ENCODE results near the gene MRPL22. TPM values are rescaled to one million over a fixed set of nuclear protein-coding genes. Genes with fewer than 3 reads are reported as not detected.

Gene MRPL22
- total and polyA plus RNA-seq, 4 donors: 26.9 to 88.0 (median 37.6) TPM

- Histone ChIP-seq H3K27me3 (ENCODE audit: control insufficient read depth in 3 of 3, insufficient read depth in 3 of 3, low read length in 2 of 3) (no peaks in the 10 kb centered on the region), H3K36me3 (ENCODE audit: control insufficient read depth in 4 of 4, insufficient read depth in 4 of 4, low read length in 4 of 4) (peaks cover 27 to 60% (median 45%) of the 10 kb centered on the region in 4 donors), H3K27ac (ENCODE audit: low read depth in 1 of 2, low read length in 1 of 2) (no peak overlapping the region), H3K4me1 (ENCODE audit: control insufficient read depth in 5 of 5, insufficient read depth in 5 of 5, low read length in 5 of 5) (peaks cover 0 to 3% (median 0%) of the 10 kb centered on the region in 5 donors), H3K9ac (ENCODE audit: insufficient read depth in 1 of 2, low read length in 2 of 2) (no peak overlapping the region), H3K4me3 (no peak overlapping the region), H3K9me3 (ENCODE audit: control insufficient read depth in 4 of 4, insufficient read depth in 3 of 4, low read length in 3 of 4) (no peaks in the 10 kb centered on the region)
- no peak for DNase-seq
- 81 to 88% methylated on average over 14 of the region's 14 CpGs for WGBS, 2 donors
- ATAC-seq (ENCODE audit: insufficient read depth, low FRiP score): no peak
- TF ChIP-seq CTCF (IDR thresholded peaks at IDR 0.05; ENCODE audit: control extremely low read depth, extremely low read depth): no peak
Observed at GRCh38 chr5:154895606-154896561, 45.0 kb upstream of the MRPL22 start.

DNA sequence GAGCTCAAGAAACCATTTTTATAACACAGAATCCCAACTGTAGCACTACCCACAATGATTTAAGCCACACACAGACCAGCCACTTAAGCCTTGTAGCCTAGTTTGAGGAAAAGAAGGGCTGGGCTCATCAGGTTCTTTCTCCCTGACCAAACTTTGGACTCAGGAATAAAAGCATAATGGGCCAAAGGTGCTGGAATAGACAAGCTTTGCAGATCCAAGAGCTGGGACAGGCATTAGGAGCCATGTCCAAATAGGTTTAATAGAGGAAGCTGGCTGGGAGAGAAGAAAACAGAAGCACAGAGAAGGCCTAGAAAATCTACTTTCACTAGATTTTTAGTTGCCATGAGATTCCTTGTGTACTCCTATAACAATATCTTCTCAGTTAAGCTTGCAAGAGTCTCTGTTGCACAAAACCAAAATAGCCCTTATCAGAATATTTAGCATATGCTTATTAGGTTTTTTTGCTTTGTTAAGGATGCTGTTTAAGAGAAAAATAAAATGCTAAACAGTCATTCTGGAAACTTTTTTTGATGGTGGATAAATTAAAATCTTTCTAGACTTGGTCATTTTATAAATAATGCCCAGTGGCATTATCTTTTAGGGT lies 44.2 kb upstream of the MRPL22 start:
- H3K9ac ChIP-seq (ENCODE audit: insufficient read depth in 1 of 2, low read length in 2 of 2): no peak overlapping the region
- H3K4me1 ChIP-seq (ENCODE audit: control insufficient read depth in 5 of 5, insufficient read depth in 5 of 5, low read length in 5 of 5): peaks cover 0 to 3% (median 0%) of the 10 kb centered on the region in 5 donors
- ATAC-seq (ENCODE audit: insufficient read depth, low FRiP score) (no peak), DNase-seq (no peak)
- no peak overlapping the region for H3K27ac ChIP-seq (ENCODE audit: low read depth in 1 of 2, low read length in 1 of 2)
- H3K36me3 ChIP-seq (ENCODE audit: control insufficient read depth in 4 of 4, insufficient read depth in 4 of 4, low read length in 4 of 4): peaks cover 21 to 58% (median 43%) of the 10 kb centered on the region in 4 donors
- TF ChIP-seq CTCF (IDR thresholded peaks at IDR 0.05; ENCODE audit: control extremely low read depth, extremely low read depth): no peak
- no peaks in the 10 kb centered on the region for H3K27me3 ChIP-seq (ENCODE audit: control insufficient read depth in 3 of 3, insufficient read depth in 3 of 3, low read length in 2 of 3)
- no peaks in the 10 kb centered on the region for H3K9me3 ChIP-seq (ENCODE audit: control insufficient read depth in 4 of 4, insufficient read depth in 3 of 4, low read length in 3 of 4)
- no peak overlapping the region for H3K4me3 ChIP-seq

GRCh38 chr5:154898210-154898609 lies 42.7 kb upstream of the MRPL22 start:
- Histone ChIP-seq H3K9me3 (ENCODE audit: control insufficient read depth in 4 of 4, insufficient read depth in 3 of 4, low read length in 3 of 4) (no peaks in the 10 kb centered on the region), H3K9ac (ENCODE audit: insufficient read depth in 1 of 2, low read length in 2 of 2) (no peak overlapping the region), H3K27ac (ENCODE audit: low read depth in 1 of 2, low read length in 1 of 2) (no peak overlapping the region), H3K27me3 (ENCODE audit: control insufficient read depth in 3 of 3, insufficient read depth in 3 of 3, low read length in 2 of 3) (no peaks in the 10 kb centered on the region), H3K4me3 (no peak overlapping the region), H3K36me3 (ENCODE audit: control insufficient read depth in 4 of 4, insufficient read depth in 4 of 4, low read length in 4 of 4) (peaks cover 24 to 64% (median 47%) of the 10 kb centered on the region in 4 donors), H3K4me1 (ENCODE audit: control insufficient read depth in 5 of 5, insufficient read depth in 5 of 5, low read length in 5 of 5) (no peaks in the 10 kb centered on the region)
- no peak for DNase-seq
- no peak for ATAC-seq (ENCODE audit: insufficient read depth, low FRiP score)
- WGBS, 2 donors: 84 to 97% methylated on average over 4 of the region's 4 CpGs
- no peak for TF ChIP-seq CTCF (IDR thresholded peaks at IDR 0.05; ENCODE audit: control extremely low read depth, extremely low read depth)
